ENCODE measurements around the gene RABGEF1. TPM values are rescaled to one million over a fixed set of nuclear protein-coding genes. Genes with fewer than 3 reads are reported as not detected.
"Not testable (repeated sequence)": the region's sequence is repeated elsewhere in the genome, so short reads cannot be mapped to it uniquely, and the experiment has no call there.

RABGEF1 gene
- 10 to 100 TPM; 18.8 to 20.7 TPM for total RNA-seq

DNA sequence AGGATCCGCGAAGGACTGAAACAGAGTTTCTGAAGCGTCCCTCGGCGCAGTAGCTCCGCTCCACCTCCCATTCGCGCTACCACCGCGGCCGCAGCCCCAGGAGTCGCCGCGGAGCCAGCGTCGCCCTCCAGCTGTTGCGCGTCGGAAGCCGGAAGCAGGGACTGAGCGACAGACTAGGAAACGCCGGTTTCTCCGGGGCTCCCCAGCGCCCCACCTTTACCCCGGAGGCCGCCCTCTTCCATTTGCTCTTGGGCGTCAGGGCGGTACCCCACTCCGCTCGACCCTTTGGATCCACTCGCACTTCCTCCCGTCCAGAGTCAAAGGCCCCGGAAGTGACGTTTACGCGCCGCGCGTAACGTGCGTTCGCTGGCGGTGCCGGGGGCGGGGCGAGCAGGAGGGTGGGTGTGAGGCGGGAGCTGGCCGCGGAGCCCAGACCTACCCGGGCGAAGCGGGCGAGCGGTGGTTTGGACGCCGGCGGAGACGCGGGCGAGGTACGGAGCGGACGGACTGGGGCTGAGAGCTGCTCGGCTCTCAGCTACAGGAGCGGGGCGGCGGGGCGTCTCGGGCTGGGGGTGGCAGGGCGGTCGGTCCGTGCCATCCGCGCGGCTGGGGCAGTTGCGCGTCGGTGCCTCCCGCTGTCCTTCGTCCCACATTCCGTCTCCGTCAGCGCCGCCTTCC lies at the start of gene RABGEF1:
Gene RABGEF1, plus strand, starts transcription at position 432 of the 678 bp plus-strand sequence. CDS start 31,167 bp downstream, outside the sequence.
- ChIA-PET POLR2A (interaction anchor here (0.7 to 2.5 kb wide), 6 partner anchors 18 to 260 kb away, joined by 3 to 12 read pairs (median 4); partner anchors contain the start of gene TMEM248), CTCF (interaction anchor here (1.1 kb wide), 1 partner anchor 85 kb away, joined by 3 read pairs; no protein-coding TSS in a partner anchor)
- peak; percentile 98 for DNase-seq
- H3K9me3 Mint-ChIP-seq = peaks cover 11% of the 10 kb centered on the region
- peaks cover 32% of the 10 kb centered on the region for H3K4me1 Mint-ChIP-seq (ENCODE audit: low read depth)
- intact Hi-C loops (cut with micrococcal nuclease) = loop anchor here (1.0 to 2.0 kb wide), 4 partner anchors 59 to 112 kb away; partner anchors contain the start of gene KCTD7
- peaks cover 17% of the 10 kb centered on the region for H3K36me3 Mint-ChIP-seq
- no peaks in the 10 kb centered on the region for H3K27me3 Mint-ChIP-seq
- peak within 1 kb of the TSS; percentile 93 for H3K27ac Mint-ChIP-seq
- H3K4me3 Mint-ChIP-seq = peak within 1 kb of the TSS; percentile 97

DNA sequence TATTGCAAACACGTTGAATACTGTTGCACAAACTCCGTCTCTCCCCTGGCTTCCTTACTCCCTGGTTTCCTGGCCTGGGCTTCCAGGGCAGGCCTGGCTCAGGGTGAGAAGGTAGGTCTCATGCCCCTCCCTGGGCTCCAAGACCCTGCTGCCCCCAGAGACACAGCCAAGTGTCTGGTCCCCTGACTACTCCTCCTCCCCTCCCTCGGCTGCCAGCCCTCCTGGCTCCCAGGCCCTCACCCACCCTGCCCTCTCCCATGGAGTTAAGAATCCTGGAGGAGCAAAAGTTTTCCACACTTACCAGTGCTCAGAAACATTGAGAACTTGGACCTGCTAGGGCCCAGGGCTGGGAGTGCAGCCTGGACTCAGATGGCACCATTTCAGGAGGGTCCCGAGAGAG lies 47.2 kb upstream of the RABGEF1 start:
- intact Hi-C loops (cut with micrococcal nuclease) = no loop called here
- Mint-ChIP-seq H3K4me3 (no peak overlapping the region), H3K9me3 (peaks cover 3% of the 10 kb centered on the region), H3K27ac (no peak overlapping the region), H3K36me3 (peaks cover 5% of the 10 kb centered on the region), H3K4me1 (ENCODE audit: low read depth) (no peaks in the 10 kb centered on the region), H3K27me3 (no peaks in the 10 kb centered on the region)
- POLR2A ChIA-PET = no interaction called here
- no peak for DNase-seq
- CTCF ChIA-PET = no interaction called here

DNA sequence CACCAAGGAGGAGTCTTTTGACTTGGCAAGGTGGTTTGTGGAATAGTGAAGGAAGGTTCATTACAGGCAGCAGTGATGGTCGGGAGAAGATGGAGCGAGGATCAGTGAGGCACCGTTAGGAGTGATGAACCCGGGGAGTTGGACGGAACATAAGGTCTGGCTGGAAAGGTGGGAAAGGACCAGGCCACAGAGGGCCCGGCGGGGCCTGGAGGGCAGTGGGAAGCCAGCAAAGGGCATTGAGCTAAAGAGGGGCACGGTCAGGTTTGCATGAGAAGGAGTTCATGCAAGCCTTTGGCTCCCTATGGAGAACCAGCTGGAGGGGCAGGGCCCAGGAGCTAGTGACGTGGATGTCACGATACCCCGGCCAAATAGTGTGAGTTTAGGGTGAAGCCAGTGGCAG lies 46.2 kb upstream of the RABGEF1 start:
- intact Hi-C loops (cut with micrococcal nuclease) = no loop called here
- Mint-ChIP-seq H3K4me1 (ENCODE audit: low read depth) (no peaks in the 10 kb centered on the region), H3K9me3 (no peaks in the 10 kb centered on the region), H3K36me3 (peaks cover 2% of the 10 kb centered on the region), H3K27ac (no peak overlapping the region), H3K27me3 (no peaks in the 10 kb centered on the region), H3K4me3 (no peak overlapping the region)
- POLR2A ChIA-PET = no interaction called here
- no peak for DNase-seq
- CTCF ChIA-PET = no interaction called here

DNA sequence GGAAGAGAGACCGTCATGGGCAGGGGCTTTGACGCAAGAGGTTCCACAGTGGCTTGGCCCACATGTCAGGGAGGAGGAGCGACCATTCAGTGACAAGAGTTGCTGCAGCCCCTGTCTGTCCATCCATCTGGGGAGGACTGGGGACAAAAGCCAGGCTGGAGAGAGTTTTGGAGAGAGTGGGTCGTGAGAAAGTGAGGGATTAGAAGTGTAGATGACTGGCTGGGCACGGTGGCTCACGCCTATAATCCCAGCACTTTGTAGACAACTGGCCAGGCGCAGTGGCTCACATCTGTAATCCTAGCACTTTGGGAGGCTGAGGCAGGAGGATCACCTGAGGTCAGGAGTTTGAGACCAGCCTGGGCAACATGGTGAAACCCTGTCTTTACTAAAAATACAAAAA lies 45.1 kb upstream of the RABGEF1 start:
- H3K4me1 Mint-ChIP-seq (ENCODE audit: low read depth); DNase-seq; intact Hi-C loops (cut with micrococcal nuclease); H3K36me3 Mint-ChIP-seq; CTCF ChIA-PET; H3K27me3 Mint-ChIP-seq; H3K9me3 Mint-ChIP-seq; H3K4me3 Mint-ChIP-seq; H3K27ac Mint-ChIP-seq; POLR2A ChIA-PET: not testable (repeated sequence)

DNA sequence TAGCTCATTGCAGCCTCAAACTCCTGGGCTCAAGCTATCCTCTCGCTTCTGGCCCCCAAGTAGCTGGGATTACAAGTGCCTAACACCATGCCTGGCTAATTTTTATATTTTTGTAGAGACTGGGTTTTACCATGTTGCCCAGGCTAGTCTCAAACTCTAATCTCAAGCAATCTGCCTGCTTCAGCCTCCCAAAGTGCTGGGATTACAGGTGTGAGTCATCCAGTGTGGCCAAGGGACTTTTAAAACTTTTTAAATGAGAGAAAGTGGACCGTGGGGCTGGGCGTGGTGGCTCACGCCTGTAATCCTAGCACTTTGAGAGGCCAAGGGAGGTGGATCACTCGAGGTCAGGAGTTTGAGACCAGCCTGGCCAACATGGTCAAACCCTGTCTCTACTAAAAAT lies 44.4 kb upstream of the RABGEF1 start:
- H3K4me1 Mint-ChIP-seq (ENCODE audit: low read depth); intact Hi-C loops (cut with micrococcal nuclease); H3K36me3 Mint-ChIP-seq; H3K27me3 Mint-ChIP-seq; H3K27ac Mint-ChIP-seq; H3K4me3 Mint-ChIP-seq; POLR2A ChIA-PET; H3K9me3 Mint-ChIP-seq; CTCF ChIA-PET; DNase-seq: not testable (repeated sequence)

DNA sequence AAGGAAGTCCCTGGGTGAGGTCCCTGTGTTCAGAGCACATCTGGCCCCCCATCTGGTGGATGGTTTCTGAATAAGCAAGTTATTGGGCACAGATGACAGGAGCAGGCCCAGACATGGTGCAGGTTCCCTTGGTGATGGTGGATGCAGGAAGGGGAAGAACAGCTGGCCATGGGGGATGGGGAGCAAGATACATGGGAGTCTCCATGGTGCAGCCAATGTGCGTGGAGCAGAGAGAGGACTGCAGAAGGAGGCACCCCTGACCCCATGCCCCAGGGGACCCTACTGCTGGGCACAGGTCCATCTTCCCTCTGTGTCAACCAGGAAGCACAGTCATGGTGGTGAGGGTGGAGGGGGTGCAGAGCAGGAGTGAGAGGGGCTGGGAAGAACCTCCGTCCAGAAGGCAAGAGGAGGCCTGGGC lies 43.8 kb upstream of the RABGEF1 start:
- Mint-ChIP-seq H3K27ac (no peak overlapping the region), H3K4me3 (no peak overlapping the region), H3K36me3 (peaks cover 2% of the 10 kb centered on the region), H3K4me1 (ENCODE audit: low read depth) (no peaks in the 10 kb centered on the region), H3K9me3 (no peaks in the 10 kb centered on the region), H3K27me3 (no peaks in the 10 kb centered on the region)
- intact Hi-C loops (cut with micrococcal nuclease) = no loop called here
- ChIA-PET CTCF (no interaction called here), POLR2A (no interaction called here)
- no peak for DNase-seq

DNA sequence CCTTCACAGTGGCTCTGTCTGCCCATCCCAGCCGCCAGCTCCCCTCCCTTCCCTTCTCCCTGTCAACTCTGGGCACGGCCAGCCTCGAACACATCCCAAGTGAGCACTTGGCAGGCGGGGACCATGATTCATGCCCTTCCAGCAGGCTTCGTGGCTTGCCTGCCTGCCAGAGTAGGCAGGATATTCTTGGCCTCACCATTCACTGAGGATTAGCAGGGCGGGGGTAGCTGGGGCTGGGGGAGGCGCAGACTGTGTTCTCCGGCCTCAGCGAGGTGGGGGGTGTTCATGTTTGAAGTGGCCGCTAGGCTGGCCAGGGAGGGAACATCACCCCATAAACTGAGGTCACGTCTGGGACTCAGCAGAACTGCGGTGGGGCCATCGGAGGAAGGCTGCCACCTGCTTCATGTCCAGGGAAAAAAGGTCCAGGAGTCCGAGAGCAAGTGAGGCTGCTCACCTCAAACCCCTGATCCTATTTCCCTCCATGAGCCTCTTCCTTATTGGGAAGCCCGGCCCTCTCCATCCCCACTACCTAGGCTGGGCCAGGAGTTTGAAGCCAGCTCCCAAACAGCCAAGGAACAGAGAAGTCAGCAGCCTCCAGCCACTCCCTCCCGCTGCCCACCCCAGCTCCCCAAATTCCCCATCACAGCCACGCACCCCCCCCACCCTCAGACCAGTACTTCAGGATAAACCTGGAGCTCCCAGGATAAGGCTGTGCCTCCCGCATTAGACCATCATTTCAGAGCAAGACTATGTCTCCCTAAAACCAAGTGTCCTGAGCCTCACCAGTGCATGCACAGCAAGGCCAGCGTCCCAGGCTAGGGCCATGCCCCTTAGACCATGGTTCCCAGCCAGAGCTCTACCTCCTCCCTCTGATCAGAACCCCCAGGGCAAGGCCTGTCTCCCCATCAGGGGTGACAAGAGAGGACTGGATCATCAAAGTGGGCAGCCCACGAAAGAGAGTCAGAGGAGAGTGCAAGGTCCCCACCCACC lies 42.8 kb upstream of the RABGEF1 start:
- DNase-seq = no peak
- Mint-ChIP-seq H3K4me1 (ENCODE audit: low read depth) (no peaks in the 10 kb centered on the region), H3K9me3 (no peaks in the 10 kb centered on the region), H3K27me3 (no peaks in the 10 kb centered on the region), H3K4me3 (no peak overlapping the region), H3K36me3 (peaks cover 2% of the 10 kb centered on the region), H3K27ac (no peak overlapping the region)
- POLR2A ChIA-PET = no interaction called here
- CTCF ChIA-PET = no interaction called here
- intact Hi-C loops (cut with micrococcal nuclease) = no loop called here

DNA sequence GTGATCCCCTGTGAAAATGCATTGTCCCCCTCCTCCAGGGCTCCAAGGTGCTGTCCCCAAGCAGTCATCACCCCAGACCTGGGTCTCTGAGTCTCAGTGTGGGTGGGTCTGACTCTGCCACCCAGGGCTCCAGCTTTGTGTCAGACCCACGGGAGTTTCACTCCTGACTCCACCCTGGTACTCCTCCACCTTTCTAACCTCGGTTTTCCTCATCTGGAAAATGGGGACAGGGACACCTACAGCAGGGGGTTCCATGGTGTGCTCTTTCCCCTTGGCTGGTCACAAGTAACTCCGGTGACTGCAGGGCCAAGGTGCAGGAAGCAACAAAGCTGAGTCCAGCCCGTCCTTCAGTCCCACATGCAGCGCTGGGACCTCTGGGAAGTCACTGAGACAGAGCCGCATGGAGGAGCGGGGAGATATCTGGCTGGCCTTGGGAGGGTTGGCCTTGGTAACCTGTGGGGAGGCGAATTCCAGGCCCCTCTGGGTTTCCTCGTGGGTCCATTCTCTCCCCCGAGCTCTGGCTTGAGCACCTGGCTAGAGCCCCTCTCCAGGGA lies 41.8 kb upstream of the RABGEF1 start:
- no peak overlapping the region for H3K27ac Mint-ChIP-seq

DNA sequence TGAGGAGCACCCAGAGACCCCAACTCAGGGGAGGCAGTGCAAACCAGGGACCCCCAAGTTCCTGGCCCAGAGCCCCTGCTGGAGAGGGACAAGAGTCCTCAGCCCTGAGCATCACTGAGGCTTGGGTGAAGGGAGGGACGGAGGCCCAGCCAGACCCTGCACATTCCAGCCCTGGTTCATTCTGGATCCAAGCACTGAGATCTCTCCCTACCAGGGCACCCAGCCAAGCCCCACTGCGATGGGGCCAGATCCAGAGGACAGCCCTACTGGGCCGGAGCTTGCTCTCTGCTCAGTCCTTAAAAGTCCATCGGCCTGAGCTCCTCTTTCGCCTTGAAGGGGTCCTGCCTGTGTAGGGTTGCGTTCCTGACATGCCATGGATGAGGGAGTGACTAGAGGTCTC lies 40.5 kb upstream of the RABGEF1 start:
- ChIA-PET CTCF (no interaction called here), POLR2A (interaction anchor here (0.6 kb wide), 1 partner anchor 364 kb away, joined by 4 read pairs; no protein-coding TSS in a partner anchor)
- DNase-seq = no peak
- no peaks in the 10 kb centered on the region for H3K27me3 Mint-ChIP-seq
- H3K36me3 Mint-ChIP-seq = no peaks in the 10 kb centered on the region
- no peaks in the 10 kb centered on the region for H3K9me3 Mint-ChIP-seq
- intact Hi-C loops (cut with micrococcal nuclease) = no loop called here
- H3K4me1 Mint-ChIP-seq (ENCODE audit: low read depth) = no peaks in the 10 kb centered on the region
- no peak overlapping the region for H3K27ac Mint-ChIP-seq
- no peak overlapping the region for H3K4me3 Mint-ChIP-seq

More for the DNA sequence above, 41.8 kb upstream of the RABGEF1 start:
- POLR2A ChIA-PET = no interaction called here
- Mint-ChIP-seq H3K27me3 (no peaks in the 10 kb centered on the region), H3K4me3 (no peak overlapping the region), H3K36me3 (peaks cover 2% of the 10 kb centered on the region), H3K9me3 (no peaks in the 10 kb centered on the region), H3K4me1 (ENCODE audit: low read depth) (no peaks in the 10 kb centered on the region)
- CTCF ChIA-PET = no interaction called here
- intact Hi-C loops (cut with micrococcal nuclease) = no loop called here
- DNase-seq = no peak

DNA sequence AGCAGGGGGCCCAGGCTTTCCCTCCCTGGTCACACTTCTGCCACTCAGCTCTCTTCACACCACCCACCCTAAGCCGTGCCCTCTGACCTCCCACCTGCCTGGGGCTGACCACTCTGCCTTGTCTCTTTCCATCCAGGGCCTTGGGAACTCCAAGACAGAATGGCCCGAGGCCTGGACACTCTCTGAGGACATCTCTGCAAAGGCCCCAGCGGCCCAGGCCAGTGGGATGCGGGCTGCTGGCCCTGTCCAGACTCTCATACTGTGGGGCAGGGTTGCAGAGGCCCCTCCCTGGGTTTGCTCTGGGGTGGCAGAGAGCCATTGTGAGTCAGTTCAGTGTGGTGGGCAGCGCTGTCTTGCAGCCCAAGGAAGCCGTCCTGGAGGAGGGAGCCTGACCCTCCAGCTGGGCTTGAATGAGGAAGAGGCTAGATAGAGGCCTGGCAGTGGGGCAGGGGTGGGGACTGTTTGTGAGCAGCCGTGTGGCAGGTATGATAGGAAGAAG lies 39.9 kb upstream of the RABGEF1 start:
- H3K4me3 Mint-ChIP-seq = no peak overlapping the region
- CTCF ChIA-PET = no interaction called here
- H3K27ac Mint-ChIP-seq = no peak overlapping the region
- no peaks in the 10 kb centered on the region for H3K9me3 Mint-ChIP-seq
- DNase-seq = no peak
- no peaks in the 10 kb centered on the region for H3K36me3 Mint-ChIP-seq
- intact Hi-C loops (cut with micrococcal nuclease) = no loop called here
- POLR2A ChIA-PET = interaction anchor here (0.6 kb wide), 1 partner anchor 364 kb away, joined by 4 read pairs; no protein-coding TSS in a partner anchor
- no peaks in the 10 kb centered on the region for H3K27me3 Mint-ChIP-seq
- H3K4me1 Mint-ChIP-seq (ENCODE audit: low read depth) = no peaks in the 10 kb centered on the region

DNA sequence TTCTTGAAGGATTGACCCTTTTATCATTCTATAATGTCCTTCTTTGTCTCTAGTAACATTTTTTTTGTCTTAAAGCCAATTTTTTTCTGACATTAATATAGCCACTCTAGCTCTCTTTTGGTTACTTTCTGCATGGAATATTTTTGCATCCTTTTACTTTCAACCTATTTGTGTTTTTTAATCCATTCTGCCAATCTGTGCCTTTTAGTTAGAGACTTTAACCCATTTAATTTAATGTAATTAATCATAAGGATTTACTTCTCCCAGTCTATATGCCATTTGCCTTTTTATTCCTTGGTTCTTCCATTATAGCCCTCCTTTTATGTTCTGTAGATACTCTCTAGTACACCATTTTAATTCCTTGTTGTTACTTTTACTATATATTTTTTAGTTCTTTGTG lies 32.7 kb upstream of the RABGEF1 start:
- peaks cover 9% of the 10 kb centered on the region for H3K36me3 Mint-ChIP-seq
- no peaks in the 10 kb centered on the region for H3K27me3 Mint-ChIP-seq
- DNase-seq = no peak
- intact Hi-C loops (cut with micrococcal nuclease) = no loop called here
- H3K4me1 Mint-ChIP-seq (ENCODE audit: low read depth) = no peaks in the 10 kb centered on the region
- ChIA-PET CTCF (no interaction called here), POLR2A (no interaction called here)
- H3K27ac Mint-ChIP-seq = no peak overlapping the region
- no peak overlapping the region for H3K4me3 Mint-ChIP-seq
- peaks cover 5% of the 10 kb centered on the region for H3K9me3 Mint-ChIP-seq

DNA sequence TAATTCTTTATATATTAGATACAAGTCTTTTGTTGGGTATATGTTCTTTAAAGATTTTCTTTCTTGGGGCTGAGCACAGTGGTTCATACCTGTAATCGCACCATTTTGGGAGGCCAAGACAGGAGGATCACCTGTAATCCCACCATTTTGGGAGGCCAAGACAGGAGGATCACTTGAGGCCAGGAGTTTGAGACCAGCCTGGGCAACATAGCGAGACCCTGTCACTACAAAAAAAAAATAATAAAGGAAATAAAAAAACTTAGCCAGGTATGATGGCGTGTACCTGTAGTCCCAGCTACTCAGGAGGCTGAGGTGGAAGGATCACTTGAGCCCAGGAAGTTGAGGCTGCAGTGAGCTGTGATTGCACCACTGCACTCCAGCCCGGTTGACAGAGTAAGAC lies 29.8 kb upstream of the RABGEF1 start:
- H3K4me3 Mint-ChIP-seq; POLR2A ChIA-PET; CTCF ChIA-PET; DNase-seq; H3K27me3 Mint-ChIP-seq; H3K4me1 Mint-ChIP-seq (ENCODE audit: low read depth); H3K27ac Mint-ChIP-seq; intact Hi-C loops (cut with micrococcal nuclease): not testable (repeated sequence)
- peaks cover 31% of the 10 kb centered on the region for H3K36me3 Mint-ChIP-seq
- H3K9me3 Mint-ChIP-seq = peaks cover 16% of the 10 kb centered on the region

Data from activated CD4-positive, alpha-beta memory T cell treated with anti-CD3 and anti-CD28 coated beads for 36 hours (primary cell).